Measurements from ENCODE around the gene TMIGD3. TPM values are rescaled to one million over a fixed set of nuclear protein-coding genes. Genes with fewer than 3 reads are reported as not detected.

TMIGD3 gene
- total RNA-seq, 1 donor from 2014 or later: not detected

- Mint-ChIP-seq H3K4me3 (no peak overlapping the region), H3K36me3 (no peaks in the 10 kb centered on the region), H3K4me1 (peaks cover 4% of the 10 kb centered on the region), H3K27ac (no peak overlapping the region), H3K27me3 (ENCODE audit: low read depth) (peaks cover 14% of the 10 kb centered on the region), H3K9me3 (no peaks in the 10 kb centered on the region)
- TF ChIP-seq, protein P1, sequence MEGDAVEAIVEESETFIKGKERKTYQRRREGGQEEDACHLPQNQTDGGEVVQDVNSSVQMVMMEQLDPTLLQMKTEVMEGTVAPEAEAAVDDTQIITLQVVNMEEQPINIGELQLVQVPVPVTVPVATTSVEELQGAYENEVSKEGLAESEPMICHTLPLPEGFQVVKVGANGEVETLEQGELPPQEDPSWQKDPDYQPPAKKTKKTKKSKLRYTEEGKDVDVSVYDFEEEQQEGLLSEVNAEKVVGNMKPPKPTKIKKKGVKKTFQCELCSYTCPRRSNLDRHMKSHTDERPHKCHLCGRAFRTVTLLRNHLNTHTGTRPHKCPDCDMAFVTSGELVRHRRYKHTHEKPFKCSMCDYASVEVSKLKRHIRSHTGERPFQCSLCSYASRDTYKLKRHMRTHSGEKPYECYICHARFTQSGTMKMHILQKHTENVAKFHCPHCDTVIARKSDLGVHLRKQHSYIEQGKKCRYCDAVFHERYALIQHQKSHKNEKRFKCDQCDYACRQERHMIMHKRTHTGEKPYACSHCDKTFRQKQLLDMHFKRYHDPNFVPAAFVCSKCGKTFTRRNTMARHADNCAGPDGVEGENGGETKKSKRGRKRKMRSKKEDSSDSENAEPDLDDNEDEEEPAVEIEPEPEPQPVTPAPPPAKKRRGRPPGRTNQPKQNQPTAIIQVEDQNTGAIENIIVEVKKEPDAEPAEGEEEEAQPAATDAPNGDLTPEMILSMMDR (IDR thresholded peaks at IDR 0.05; ENCODE audit: unreplicated experiment): no peak
- DNase-seq (ENCODE audit: low spot score in 2 of 2, unreplicated experiment in 2 of 2): no peak
Measured at GRCh38 chr1:111486431-111486830, 17.0 kb downstream of the TMIGD3 start.

GRCh38 chr1:111484391-111485026 lies 18.9 kb downstream of the TMIGD3 start:
- Mint-ChIP-seq H3K9me3 (no peaks in the 10 kb centered on the region), H3K27ac (no peak overlapping the region), H3K4me3 (no peak overlapping the region), H3K4me1 (peaks cover 5% of the 10 kb centered on the region), H3K27me3 (ENCODE audit: low read depth) (peaks cover 5% of the 10 kb centered on the region), H3K36me3 (no peaks in the 10 kb centered on the region)
- TF ChIP-seq, protein P1 (IDR thresholded peaks at IDR 0.05; ENCODE audit: unreplicated experiment): no peak
- DNase-seq (ENCODE audit: low spot score in 2 of 2, unreplicated experiment in 2 of 2): no peak

DNA sequence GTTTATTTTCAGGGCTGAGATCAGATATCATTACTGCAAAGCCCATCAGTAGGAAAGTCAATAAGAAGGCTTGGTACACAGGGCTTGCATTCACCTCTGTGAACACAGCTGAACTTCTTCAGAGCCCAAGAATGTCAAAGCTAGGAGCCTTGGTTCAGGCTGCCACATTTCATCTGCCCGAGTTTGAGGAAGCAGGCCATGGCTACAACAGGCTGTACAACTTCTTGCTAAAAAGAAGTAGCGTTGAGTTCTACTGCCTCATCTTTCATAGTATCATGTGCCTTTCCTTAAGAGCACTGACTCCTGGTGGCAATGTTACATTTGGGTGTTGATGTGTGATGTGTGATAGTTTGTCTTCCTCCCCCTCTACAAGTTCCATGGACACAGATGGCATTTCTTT lies 19.6 kb downstream of the TMIGD3 start:
- H3K36me3 Mint-ChIP-seq: no peaks in the 10 kb centered on the region
- no peak for DNase-seq (ENCODE audit: low spot score in 2 of 2, unreplicated experiment in 2 of 2)
- H3K4me3 Mint-ChIP-seq: no peak overlapping the region
- H3K9me3 Mint-ChIP-seq: no peaks in the 10 kb centered on the region
- H3K27me3 Mint-ChIP-seq (ENCODE audit: low read depth): peaks cover 5% of the 10 kb centered on the region
- no peak overlapping the region for H3K27ac Mint-ChIP-seq
- peaks cover 5% of the 10 kb centered on the region for H3K4me1 Mint-ChIP-seq
- TF ChIP-seq, protein P1 (IDR thresholded peaks at IDR 0.05; ENCODE audit: unreplicated experiment): no peak

GRCh38 chr1:111483166-111483565 lies 20.3 kb downstream of the TMIGD3 start:
- H3K9me3 Mint-ChIP-seq: no peaks in the 10 kb centered on the region
- DNase-seq (ENCODE audit: low spot score in 2 of 2, unreplicated experiment in 2 of 2): no peak
- peaks cover 5% of the 10 kb centered on the region for H3K4me1 Mint-ChIP-seq
- no peak overlapping the region for H3K27ac Mint-ChIP-seq
- H3K36me3 Mint-ChIP-seq: no peaks in the 10 kb centered on the region
- TF ChIP-seq, protein P1 (IDR thresholded peaks at IDR 0.05; ENCODE audit: unreplicated experiment): no peak
- H3K4me3 Mint-ChIP-seq: no peak overlapping the region
- peaks cover under 1% of the 10 kb centered on the region for H3K27me3 Mint-ChIP-seq (ENCODE audit: low read depth)

DNA sequence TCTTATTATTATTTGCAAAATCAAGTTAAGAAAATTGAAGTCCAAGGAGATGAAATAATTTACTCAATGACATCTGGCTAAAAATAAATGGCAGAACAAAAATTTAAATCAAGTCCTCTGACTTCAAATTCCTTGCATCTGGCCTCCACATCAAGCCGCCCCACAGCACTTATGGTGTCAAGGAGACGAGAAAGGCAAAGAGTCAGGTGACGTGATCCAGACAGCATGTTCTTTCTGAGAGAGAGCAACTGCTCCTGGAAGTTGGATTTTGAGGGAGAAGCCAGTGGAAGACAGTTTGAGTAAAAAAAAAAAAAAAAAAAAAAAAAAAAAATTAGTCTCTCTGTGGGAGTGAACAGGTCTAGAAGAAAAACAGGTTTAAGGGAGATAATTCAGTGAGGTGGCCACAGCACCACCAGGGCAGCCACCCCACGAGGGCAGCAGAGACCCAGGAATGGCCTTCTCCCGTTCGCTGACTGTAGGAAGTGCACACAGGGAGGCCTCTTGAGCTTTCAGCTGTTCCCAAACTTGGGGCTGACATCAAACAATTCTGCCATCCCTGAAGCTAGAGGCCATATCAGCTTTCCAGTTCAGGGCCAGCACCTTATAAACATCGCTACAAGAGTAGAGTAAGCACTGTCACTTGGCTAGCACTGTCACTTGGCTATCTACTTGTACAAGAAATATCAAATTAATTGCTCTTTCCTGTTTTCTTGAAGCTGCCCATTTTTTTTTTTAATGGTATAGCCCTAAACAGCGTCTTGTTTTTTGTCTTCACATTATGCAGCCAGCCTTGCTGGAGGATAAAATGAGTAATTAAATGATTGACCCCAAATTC lies 21.8 kb downstream of the TMIGD3 start:
- H3K36me3 Mint-ChIP-seq: no peaks in the 10 kb centered on the region
- H3K4me1 Mint-ChIP-seq: peaks cover 5% of the 10 kb centered on the region
- H3K4me3 Mint-ChIP-seq: no peak overlapping the region
- H3K9me3 Mint-ChIP-seq: no peaks in the 10 kb centered on the region
- DNase-seq (ENCODE audit: low spot score in 2 of 2, unreplicated experiment in 2 of 2): peak in 1 of 2 experiments; percentile 61
- H3K27ac Mint-ChIP-seq: no peak overlapping the region
- no peaks in the 10 kb centered on the region for H3K27me3 Mint-ChIP-seq (ENCODE audit: low read depth)
- TF ChIP-seq, protein P1 (IDR thresholded peaks at IDR 0.05; ENCODE audit: unreplicated experiment): peak; percentile 26

Data from mesothelial cell of epicardium (in vitro differentiated cells).